SK-N-SH treated with all-trans-retinoic acid at 6 μM for 48 hours (cell line): ENCODE measurements around the gene MVB12B.
A peak's percentile ranks its signal among the peaks of the same experiment; 100 is the strongest.

ENCODE experiments used
- ATAC-seq: fragments of 200-7000 bp; cut with Tn5 transposase; 3 replicates; pipeline ENCODE4 v1.9.1; 2020; ENCODE audit warnings: mild to moderate bottlenecking, moderate library complexity
- ARNTL ChIP-seq: fragments of 450-650 bp; formaldehyde crosslinking; IDR thresholded peaks from 2 replicates; pipeline ENCODE4 v1.5.0; 2020; ENCODE audit warnings: low read depth, mild to moderate bottlenecking, moderate library complexity, borderline replicate concordance
- BACH2 ChIP-seq: fragments of 250-450 bp; sonication (Bioruptor Pico); IDR thresholded peaks from 2 replicates; pipeline ENCODE4 v1.9.0; 2021; ENCODE audit warnings: mild to moderate bottlenecking, borderline replicate concordance
- CSDC2 ChIP-seq: fragments of 250-450 bp; sonication (Bioruptor Pico); IDR thresholded peaks from 2 replicates; pipeline ENCODE4 v1.5.0; 2020; ENCODE audit warnings: mild to moderate bottlenecking, moderate library complexity
- CSRNP3 ChIP-seq: fragments of 250-450 bp; sonication (Bioruptor Pico); IDR thresholded peaks from 2 replicates; pipeline ENCODE4 v1.5.1; 2021; ENCODE audit warnings: mild to moderate bottlenecking, moderate library complexity
- GLIS3 ChIP-seq: fragments of 250-450 bp; sonication (Bioruptor Pico); IDR thresholded peaks from 2 replicates; pipeline ENCODE4 v1.5.0; 2020; ENCODE audit warnings: mild to moderate bottlenecking, moderate library complexity
- ISL1 ChIP-seq: fragments of 250-450 bp; sonication (Bioruptor Pico); IDR thresholded peaks from 2 replicates; pipeline ENCODE4 v2.1.2; 2022; ENCODE audit warnings: mild to moderate bottlenecking, moderate library complexity
- OSR1 ChIP-seq: fragments of 250-450 bp; sonication (Bioruptor Pico); IDR thresholded peaks from 2 replicates; pipeline ENCODE4 v1.8.0; 2022; ENCODE audit warnings: moderate library complexity, mild to moderate bottlenecking, inconsistent platforms
- PATZ1 ChIP-seq: fragments of 250-450 bp; sonication (Bioruptor Pico); IDR thresholded peaks from 2 replicates; pipeline ENCODE4 v1.8.0; 2020; ENCODE audit warnings: mild to moderate bottlenecking, moderate library complexity, borderline replicate concordance
- POU6F1 ChIP-seq: fragments of 250-450 bp; sonication (Bioruptor Pico); IDR thresholded peaks from 2 replicates; pipeline ENCODE4 v1.8.0; 2021; ENCODE audit warnings: low read depth, mild to moderate bottlenecking, moderate library complexity, borderline replicate concordance
- PPARA ChIP-seq: fragments of 250-450 bp; sonication (Bioruptor Pico); IDR thresholded peaks from 2 replicates; pipeline ENCODE4 v1.5.0; 2020; ENCODE audit warnings: mild to moderate bottlenecking, borderline replicate concordance
- RARB ChIP-seq: fragments of 250-450 bp; sonication (Bioruptor Pico); IDR thresholded peaks from 2 replicates; pipeline ENCODE4 v1.8.0; 2021; ENCODE audit warnings: mild to moderate bottlenecking, moderate library complexity
- SNAI2 ChIP-seq: fragments of 250-450 bp; sonication (Bioruptor Pico); IDR thresholded peaks from 2 replicates; pipeline ENCODE4 v1.5.0; 2020; ENCODE audit warnings: mild to moderate bottlenecking, moderate library complexity
- TCF4 ChIP-seq: fragments of 250-450 bp; sonication (Bioruptor Pico); IDR thresholded peaks from 2 replicates; pipeline ENCODE4 v1.8.0; 2021; ENCODE audit warnings: mild to moderate bottlenecking, moderate library complexity, borderline replicate concordance
- TOX ChIP-seq: fragments of 250-450 bp; sonication (Bioruptor Pico); IDR thresholded peaks from 2 replicates; pipeline ENCODE4 v1.8.0; 2021; ENCODE audit warnings: mild to moderate bottlenecking, moderate library complexity, borderline replicate concordance
- TSHZ2 ChIP-seq: fragments of 250-450 bp; sonication (Bioruptor Pico); IDR thresholded peaks from 2 replicates; pipeline ENCODE4 v1.5.0; 2020; ENCODE audit warnings: mild to moderate bottlenecking, moderate library complexity
- ZC3H10 ChIP-seq: fragments of 250-450 bp; sonication (Bioruptor Pico); IDR thresholded peaks from 2 replicates; pipeline ENCODE4 v1.5.1; 2021; ENCODE audit warnings: mild to moderate bottlenecking, moderate library complexity
- ZFP3 ChIP-seq: fragments of 250-450 bp; sonication (Bioruptor Pico); IDR thresholded peaks from 2 replicates; pipeline ENCODE4 v1.5.0; 2020; ENCODE audit warnings: mild to moderate bottlenecking, moderate library complexity
- ZFP30 ChIP-seq: fragments of 450-650 bp; formaldehyde crosslinking; IDR thresholded peaks from 2 replicates; pipeline ENCODE4 v1.5.0; 2022; ENCODE audit warnings: mild to moderate bottlenecking, moderate library complexity
- ZNF565 ChIP-seq: fragments of 450-650 bp; formaldehyde crosslinking; conservative IDR thresholded peaks from 2 replicates; pipeline ENCODE4 v1.5.0; 2020; ENCODE audit warnings: low read depth, mild to moderate bottlenecking, moderate library complexity
- ZNF70 ChIP-seq: fragments of 450-650 bp; formaldehyde crosslinking; IDR thresholded peaks from 2 replicates; pipeline ENCODE4 v1.5.0; 2020; ENCODE audit warnings: mild to moderate bottlenecking, moderate library complexity
- ZNF8 ChIP-seq: fragments of 450-650 bp; formaldehyde crosslinking; IDR thresholded peaks from 2 replicates; pipeline ENCODE4 v1.5.0; 2020; ENCODE audit warnings: mild to moderate bottlenecking, moderate library complexity

The MVB12B gene

GRCh38 chr9:126533926-126534310 lies 207.3 kb downstream of the MVB12B start:
- TF ChIP-seq ZC3H10 (CRISPR knock-in tag), result no peak
- TF ChIP-seq PPARA (CRISPR knock-in tag), result no peak
- no peak for TF ChIP-seq ZNF565 (CRISPR knock-in tag)
- no peak for TF ChIP-seq OSR1 (CRISPR knock-in tag)
- no peak for TF ChIP-seq POU6F1
- no peak for TF ChIP-seq RARB (CRISPR knock-in tag)
- TF ChIP-seq BACH2 (CRISPR knock-in tag), result no peak
- TF ChIP-seq TOX (CRISPR knock-in tag), result no peak
- TF ChIP-seq CSRNP3 (CRISPR knock-in tag), result no peak
- TF ChIP-seq ZFP3 (CRISPR knock-in tag), result no peak
- no peak for TF ChIP-seq TSHZ2
- no peak for TF ChIP-seq ZNF70
- TF ChIP-seq TCF4, result no peak
- no peak for TF ChIP-seq GLIS3 (CRISPR knock-in tag)
- TF ChIP-seq PATZ1, result no peak
- TF ChIP-seq, all 23 proteins: peak for 0
- ATAC-seq, result no peak

GRCh38 chr9:126534431-126535186 lies 208.0 kb downstream of the MVB12B start:
- TF ChIP-seq PPARA (CRISPR knock-in tag), result no peak
- TF ChIP-seq ZNF8 (CRISPR knock-in tag), result peak; percentile 29; the same call in 1 of the 2 replicates
- peak; percentile 87 for TF ChIP-seq TSHZ2
- 0 out of 2 replicates have a peak, but pooled peaks have one; percentile 51 for TF ChIP-seq SNAI2 (CRISPR knock-in tag)
- no peak for TF ChIP-seq GLIS3 (CRISPR knock-in tag)
- TF ChIP-seq ISL1 (CRISPR knock-in tag), result peak; percentile 66
- TF ChIP-seq ZFP30 (CRISPR knock-in tag), result no peak
- no peak for TF ChIP-seq TOX (CRISPR knock-in tag)
- no peak for TF ChIP-seq ZC3H10 (CRISPR knock-in tag)
- TF ChIP-seq RARB (CRISPR knock-in tag), result no peak
- peak; percentile 100 for TF ChIP-seq TCF4
- peak; percentile 81 for ATAC-seq

- TF ChIP-seq SNAI2 (CRISPR knock-in tag), result no peak
- no peak for TF ChIP-seq TSHZ2
- no peak for TF ChIP-seq GLIS3 (CRISPR knock-in tag)
- TF ChIP-seq RARB (CRISPR knock-in tag), result no peak
- TF ChIP-seq PPARA (CRISPR knock-in tag), result no peak
- TF ChIP-seq ZNF565 (CRISPR knock-in tag), result no peak
- TF ChIP-seq BACH2 (CRISPR knock-in tag), result no peak
- no peak for TF ChIP-seq CSDC2 (CRISPR knock-in tag)
- TF ChIP-seq ARNTL, result no peak
- ATAC-seq, result no peak
Observed at GRCh38 chr9:126536131-126536530, 209.5 kb downstream of the MVB12B start.
